ENCODE measurements around the gene RNF4. TPM values are rescaled to one million over a fixed set of nuclear protein-coding genes. Genes with fewer than 3 reads are reported as not detected.

The RNF4 gene
- total RNA-seq, 1 donor from 2014 or later, result 29.2 TPM

DNA sequence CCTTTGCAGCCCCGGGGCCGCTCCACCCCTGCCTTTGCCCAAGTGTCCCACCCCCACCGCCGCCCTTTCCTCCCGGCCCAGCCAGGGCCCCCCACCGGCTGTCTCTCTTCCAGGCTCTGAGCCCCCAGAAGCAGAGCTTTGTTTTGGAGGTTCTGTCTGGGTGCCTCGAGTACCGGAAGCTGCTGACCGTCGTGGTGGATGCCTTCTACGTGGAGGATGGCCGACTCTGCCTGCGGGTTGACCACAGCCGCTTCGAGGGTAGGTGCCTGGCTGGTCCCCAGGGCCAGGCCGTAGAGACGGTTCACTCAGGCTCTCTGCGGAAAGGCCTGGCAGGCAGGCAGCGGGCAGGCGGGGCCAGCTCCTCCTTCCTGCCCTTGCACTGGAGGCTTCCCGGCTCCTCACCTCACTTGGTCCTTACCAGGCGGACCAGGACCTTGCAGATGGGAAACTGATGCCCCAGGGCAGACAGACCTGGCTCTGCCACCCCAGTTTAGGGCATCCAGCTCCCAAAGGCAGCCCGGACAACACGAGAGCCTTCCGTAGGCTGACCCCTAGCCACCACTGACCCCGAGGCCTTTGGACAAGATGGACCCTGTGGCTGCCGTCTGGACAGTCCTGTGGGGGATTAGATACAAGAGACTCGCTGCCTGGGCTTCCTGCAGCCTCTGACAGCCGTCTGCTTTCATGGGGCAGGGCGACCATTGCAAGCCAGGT lies 32.0 kb upstream of the RNF4 start:
- H3K36me3 ChIP-seq (ENCODE audit: control insufficient read depth in 3 of 3, insufficient read depth in 3 of 3, low read length in 3 of 3), result no peaks in the 10 kb centered on the region
- no peak overlapping the region for H3K4me3 ChIP-seq (ENCODE audit: low read length in 3 of 3)
- peaks cover 0 to 5% (median 0%) of the 10 kb centered on the region in 3 donors for H3K27me3 ChIP-seq (ENCODE audit: control insufficient read depth in 3 of 3, insufficient read depth in 3 of 3, low read length in 3 of 3)
- H3K4me1 ChIP-seq (ENCODE audit: control insufficient read depth in 3 of 3, insufficient read depth in 3 of 3, low read length in 3 of 3), result peaks cover 17 to 20% (median 20%) of the 10 kb centered on the region in 3 donors
- H3K9me3 ChIP-seq (ENCODE audit: control insufficient read depth in 3 of 3, low read length in 3 of 3), result no peaks in the 10 kb centered on the region
- no peak overlapping the region for H3K27ac ChIP-seq (ENCODE audit: low read depth, low read length)
- H3K9ac ChIP-seq (ENCODE audit: low read depth in 1 of 3, low read length in 3 of 3), result no peak overlapping the region

DNA sequence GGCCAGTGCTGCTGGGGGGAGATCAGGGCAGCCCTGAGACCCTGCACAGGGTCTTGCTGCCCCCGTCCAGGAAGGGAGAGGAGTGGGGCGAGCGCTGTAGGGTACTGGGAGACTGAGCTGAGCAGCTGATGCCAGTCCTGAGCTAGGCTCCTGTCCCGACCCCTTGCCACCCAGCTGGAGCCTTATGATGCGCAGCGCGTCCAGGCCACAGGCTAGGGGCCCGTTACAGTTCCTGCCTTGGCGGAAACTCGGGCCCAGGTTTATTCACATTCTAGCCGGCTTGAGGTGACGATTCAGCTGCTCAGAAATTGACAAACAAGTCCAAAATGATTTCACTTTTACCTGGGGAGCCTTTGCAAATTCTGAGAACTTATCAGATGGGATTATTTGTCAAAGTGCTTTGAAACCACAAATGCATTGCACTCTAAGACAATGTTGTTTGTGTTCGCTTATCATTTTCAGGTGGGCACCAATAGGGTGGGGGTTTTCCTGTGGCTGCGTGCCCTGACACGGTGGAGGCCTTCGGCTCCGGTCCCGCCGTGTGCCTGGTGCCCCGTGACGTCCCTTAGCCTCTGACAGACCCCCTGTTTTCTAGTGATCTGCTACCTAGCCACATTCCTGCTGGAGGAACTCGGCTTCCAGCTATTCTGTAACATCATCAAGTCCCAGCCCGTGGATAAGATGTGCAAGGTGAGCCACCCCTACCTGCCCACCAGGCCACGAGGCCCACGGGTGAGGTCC lies 31.3 kb upstream of the RNF4 start:
- Histone ChIP-seq H3K4me3 (ENCODE audit: low read length in 3 of 3) (no peak overlapping the region), H3K36me3 (ENCODE audit: control insufficient read depth in 3 of 3, insufficient read depth in 3 of 3, low read length in 3 of 3) (no peaks in the 10 kb centered on the region)

DNA sequence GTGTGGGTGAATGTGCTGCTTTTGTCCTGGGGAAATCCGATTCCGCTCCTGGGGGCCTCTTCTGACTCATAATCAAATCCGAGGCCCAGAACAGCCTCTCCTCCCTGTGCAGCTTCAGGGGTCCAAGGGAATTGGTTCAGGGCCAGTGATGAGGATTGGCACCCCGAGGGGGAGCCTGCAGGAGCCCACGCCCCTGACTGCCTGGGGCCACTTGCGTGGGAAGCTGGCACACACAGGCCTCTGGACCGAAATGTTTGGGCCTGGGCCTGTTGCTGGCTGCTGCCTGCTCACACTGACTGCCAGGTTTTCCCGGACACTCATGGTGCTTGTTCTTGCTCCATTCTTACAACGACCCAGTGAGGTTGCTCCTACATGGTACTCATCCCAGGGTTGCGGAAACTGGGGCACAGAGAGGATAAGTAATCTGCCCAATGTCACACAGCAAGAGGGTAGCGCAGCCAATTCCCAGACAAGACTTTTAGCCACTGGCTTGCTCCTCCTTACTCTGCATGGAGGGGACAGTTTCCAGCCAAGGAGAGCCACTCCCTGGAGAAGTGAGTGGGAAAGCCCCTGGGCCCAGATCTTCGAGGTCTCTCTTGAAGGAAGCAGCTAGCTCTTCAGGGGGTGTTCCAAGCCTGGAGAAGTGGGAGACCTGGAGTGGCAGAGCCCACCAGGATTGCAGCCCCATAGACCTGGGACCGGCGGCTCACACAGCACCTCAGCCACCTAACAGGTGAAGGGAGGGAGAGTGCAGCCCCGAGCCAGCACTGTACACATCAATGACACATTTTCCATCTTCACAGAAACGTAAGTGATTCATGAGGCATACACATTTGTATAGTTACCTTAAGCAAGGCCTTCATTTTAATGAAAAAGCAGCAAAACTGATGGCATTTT lies 29.8 kb upstream of the RNF4 start:
- Histone ChIP-seq H3K4me1 (ENCODE audit: control insufficient read depth in 3 of 3, insufficient read depth in 3 of 3, low read length in 3 of 3) (peaks cover 5 to 8% (median 8%) of the 10 kb centered on the region in 3 donors), H3K4me3 (ENCODE audit: low read length in 3 of 3) (no peak overlapping the region), H3K27me3 (ENCODE audit: control insufficient read depth in 3 of 3, insufficient read depth in 3 of 3, low read length in 3 of 3) (peaks cover 0 to 5% (median 0%) of the 10 kb centered on the region in 3 donors), H3K27ac (ENCODE audit: low read depth, low read length) (no peak overlapping the region), H3K9ac (ENCODE audit: low read depth in 1 of 3, low read length in 3 of 3) (no peak overlapping the region), H3K9me3 (ENCODE audit: control insufficient read depth in 3 of 3, low read length in 3 of 3) (no peaks in the 10 kb centered on the region), H3K36me3 (ENCODE audit: control insufficient read depth in 3 of 3, insufficient read depth in 3 of 3, low read length in 3 of 3) (no peaks in the 10 kb centered on the region)

More for the DNA sequence above, 31.3 kb upstream of the RNF4 start:
- Histone ChIP-seq H3K27ac (ENCODE audit: low read depth, low read length) (no peak overlapping the region), H3K27me3 (ENCODE audit: control insufficient read depth in 3 of 3, insufficient read depth in 3 of 3, low read length in 3 of 3) (peaks cover 0 to 5% (median 0%) of the 10 kb centered on the region in 3 donors), H3K4me1 (ENCODE audit: control insufficient read depth in 3 of 3, insufficient read depth in 3 of 3, low read length in 3 of 3) (peaks cover 17 to 20% (median 20%) of the 10 kb centered on the region in 3 donors), H3K9ac (ENCODE audit: low read depth in 1 of 3, low read length in 3 of 3) (no peak overlapping the region), H3K9me3 (ENCODE audit: control insufficient read depth in 3 of 3, low read length in 3 of 3) (no peaks in the 10 kb centered on the region)

DNA sequence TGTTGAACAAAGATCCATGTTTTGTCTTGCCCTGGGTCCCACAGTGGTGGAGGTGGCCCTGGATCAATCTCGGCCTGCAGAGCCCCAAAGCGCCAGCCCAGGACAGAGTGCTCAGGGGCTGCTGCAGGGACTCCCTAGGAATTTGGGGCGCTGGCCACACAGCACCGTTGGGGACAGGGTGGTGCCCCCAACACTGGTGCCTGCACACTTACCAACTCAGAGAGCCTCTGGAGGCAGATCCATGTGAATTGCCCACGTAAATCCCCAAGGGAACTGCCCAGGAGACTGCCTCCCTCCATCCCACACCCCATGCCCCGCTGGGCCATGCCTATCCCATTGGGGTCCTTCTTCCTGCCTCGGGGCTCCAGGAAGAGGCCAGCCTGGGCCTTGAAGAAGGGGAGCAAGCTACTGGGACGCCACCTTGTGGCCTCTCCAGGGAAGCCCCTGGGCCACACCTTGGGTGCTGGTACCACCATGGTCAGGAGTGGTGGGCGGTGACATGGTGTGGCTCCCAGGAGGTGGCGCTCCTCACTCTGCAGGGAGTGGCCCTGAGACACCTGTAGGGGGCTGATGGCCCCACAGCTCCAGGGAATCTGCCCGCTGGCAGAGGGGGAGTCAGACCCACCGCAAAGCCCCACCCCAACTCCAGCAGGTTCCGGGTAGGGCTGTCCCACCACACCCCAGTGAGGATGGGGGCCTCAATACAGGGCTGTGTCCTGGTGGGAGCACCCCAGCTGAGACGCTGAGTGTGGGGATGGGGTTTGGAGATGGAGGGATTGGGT lies 27.3 kb upstream of the RNF4 start:
- Histone ChIP-seq H3K27ac (ENCODE audit: low read depth, low read length) (no peak overlapping the region), H3K27me3 (ENCODE audit: control insufficient read depth in 3 of 3, insufficient read depth in 3 of 3, low read length in 3 of 3) (no peaks in the 10 kb centered on the region), H3K4me3 (ENCODE audit: low read length in 3 of 3) (no peak overlapping the region), H3K9me3 (ENCODE audit: control insufficient read depth in 3 of 3, low read length in 3 of 3) (no peaks in the 10 kb centered on the region), H3K4me1 (ENCODE audit: control insufficient read depth in 3 of 3, insufficient read depth in 3 of 3, low read length in 3 of 3) (no peaks in the 10 kb centered on the region), H3K9ac (ENCODE audit: low read depth in 1 of 3, low read length in 3 of 3) (no peak overlapping the region), H3K36me3 (ENCODE audit: control insufficient read depth in 3 of 3, insufficient read depth in 3 of 3, low read length in 3 of 3) (no peaks in the 10 kb centered on the region)

DNA sequence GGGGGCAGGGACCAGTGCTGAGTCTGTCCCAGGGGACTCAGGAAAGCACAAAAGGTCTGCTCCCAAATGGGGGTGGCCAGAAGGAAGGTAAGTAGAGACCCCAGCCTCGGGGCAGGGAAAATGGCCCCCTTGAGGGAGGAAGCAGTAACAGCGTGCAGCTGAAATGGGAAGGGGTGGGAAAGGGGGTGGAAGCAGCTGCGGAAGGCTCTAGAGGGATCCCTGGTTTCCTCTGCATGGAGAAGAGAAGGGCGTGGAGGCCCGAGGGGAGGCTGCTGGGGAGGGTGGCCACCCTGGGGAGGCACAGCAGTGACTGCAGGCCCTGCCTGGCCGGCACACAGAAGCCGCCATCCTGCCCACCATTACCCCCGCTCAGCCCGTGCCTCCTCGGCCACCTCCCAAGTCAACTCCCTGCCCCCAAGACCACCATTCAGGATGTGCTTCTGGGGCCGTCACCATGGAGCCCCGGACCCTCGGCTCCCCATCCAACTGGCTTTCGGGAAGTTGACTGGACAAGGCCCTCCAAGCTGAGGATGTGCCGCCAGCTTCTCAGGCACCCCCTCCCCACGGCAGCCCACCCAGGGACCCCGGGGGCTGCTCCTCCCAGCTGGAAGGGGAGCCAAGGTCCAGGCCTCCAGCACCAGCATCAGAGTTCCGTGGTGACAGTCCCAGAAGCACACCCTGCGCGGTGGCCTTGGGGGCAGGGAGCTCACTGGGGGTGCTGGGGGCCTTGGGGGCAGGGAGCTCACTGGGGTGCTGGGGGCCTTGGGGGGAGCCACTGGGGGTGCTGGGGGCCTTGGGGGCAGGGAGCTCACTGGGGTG lies 26.5 kb upstream of the RNF4 start:
- Histone ChIP-seq H3K36me3 (ENCODE audit: control insufficient read depth in 3 of 3, insufficient read depth in 3 of 3, low read length in 3 of 3) (no peaks in the 10 kb centered on the region), H3K9me3 (ENCODE audit: control insufficient read depth in 3 of 3, low read length in 3 of 3) (no peaks in the 10 kb centered on the region), H3K27ac (ENCODE audit: low read depth, low read length) (no peak overlapping the region), H3K4me1 (ENCODE audit: control insufficient read depth in 3 of 3, insufficient read depth in 3 of 3, low read length in 3 of 3) (no peaks in the 10 kb centered on the region), H3K27me3 (ENCODE audit: control insufficient read depth in 3 of 3, insufficient read depth in 3 of 3, low read length in 3 of 3) (peaks cover 0 to 3% (median 0%) of the 10 kb centered on the region in 3 donors), H3K4me3 (ENCODE audit: low read length in 3 of 3) (no peak overlapping the region), H3K9ac (ENCODE audit: low read depth in 1 of 3, low read length in 3 of 3) (no peak overlapping the region)

DNA sequence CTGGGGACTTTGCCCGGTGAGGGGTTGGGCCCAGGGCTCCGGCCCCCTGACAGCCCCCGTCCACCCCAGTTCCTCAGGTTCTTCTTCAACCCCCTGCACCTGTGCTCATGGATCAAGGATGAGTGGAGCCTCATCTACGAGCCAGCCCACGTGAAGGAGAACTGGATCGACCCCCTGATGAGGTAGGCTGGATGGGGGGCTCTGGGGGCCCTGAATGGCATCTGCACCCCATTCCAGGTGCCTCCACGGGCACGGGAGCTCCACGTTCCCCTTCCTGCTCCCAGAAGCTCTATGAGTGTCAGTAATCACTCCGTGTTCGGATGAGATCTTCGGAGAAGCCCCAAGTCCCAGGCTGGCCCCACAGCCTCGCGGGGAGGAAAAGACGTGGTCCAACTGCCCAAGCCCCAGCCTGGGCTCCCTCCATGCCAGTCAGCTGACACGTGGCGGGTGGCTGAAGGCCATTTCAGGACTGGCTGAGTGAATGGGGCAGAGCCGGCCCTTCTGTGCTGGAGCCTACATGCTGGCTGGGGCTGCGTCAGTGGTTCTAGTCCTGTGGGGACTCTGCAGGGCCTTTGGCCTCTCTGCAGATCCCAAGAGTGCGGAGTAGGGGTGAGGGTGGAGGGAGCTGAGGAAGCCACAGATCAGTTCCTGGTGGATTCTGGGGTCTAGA lies 25.7 kb upstream of the RNF4 start:
- Histone ChIP-seq H3K36me3 (ENCODE audit: control insufficient read depth in 3 of 3, insufficient read depth in 3 of 3, low read length in 3 of 3) (no peaks in the 10 kb centered on the region), H3K27me3 (ENCODE audit: control insufficient read depth in 3 of 3, insufficient read depth in 3 of 3, low read length in 3 of 3) (peaks cover 0 to 3% (median 0%) of the 10 kb centered on the region in 3 donors), H3K4me1 (ENCODE audit: control insufficient read depth in 3 of 3, insufficient read depth in 3 of 3, low read length in 3 of 3) (no peaks in the 10 kb centered on the region), H3K4me3 (ENCODE audit: low read length in 3 of 3) (no peak overlapping the region), H3K9ac (ENCODE audit: low read depth in 1 of 3, low read length in 3 of 3) (no peak overlapping the region), H3K9me3 (ENCODE audit: control insufficient read depth in 3 of 3, low read length in 3 of 3) (no peaks in the 10 kb centered on the region), H3K27ac (ENCODE audit: low read depth, low read length) (no peak overlapping the region)

DNA sequence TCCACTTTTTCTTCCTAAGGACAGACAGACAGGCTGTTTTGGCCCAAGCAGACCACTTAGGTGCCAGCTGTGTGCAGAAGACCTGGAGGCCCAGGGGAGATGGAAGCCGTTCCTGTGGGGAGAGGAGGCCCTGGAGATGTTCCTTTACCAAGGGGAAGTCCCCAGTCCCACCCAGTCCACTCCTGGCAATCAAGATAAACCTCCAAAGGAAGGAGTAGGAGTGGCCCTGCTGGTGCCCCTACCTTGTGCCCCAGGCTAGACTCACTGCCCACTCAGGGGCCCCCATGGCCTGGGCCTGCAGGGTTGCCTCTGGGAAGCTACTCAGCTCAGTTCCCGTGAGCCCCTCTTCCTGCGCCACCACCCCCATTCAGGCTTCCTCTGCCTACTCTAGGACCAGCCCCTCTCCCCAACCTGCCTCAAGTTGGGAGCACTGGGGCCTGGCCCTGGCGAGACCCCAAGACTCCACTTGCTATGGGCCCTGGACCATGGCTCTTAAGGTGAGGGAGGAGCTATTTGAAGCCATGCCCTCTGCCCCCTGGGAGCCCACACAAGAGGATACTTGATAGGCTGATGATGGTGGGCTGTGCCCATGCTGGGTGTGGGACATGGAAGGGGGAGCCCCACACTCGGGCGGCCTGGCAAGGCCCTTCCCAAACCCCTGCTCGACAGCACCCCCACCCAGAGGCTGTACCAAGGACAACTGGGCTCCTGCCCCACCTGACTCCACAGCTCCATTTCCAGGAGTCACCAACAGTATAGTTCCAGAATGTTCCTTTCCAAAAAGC lies 24.8 kb upstream of the RNF4 start:
- no peaks in the 10 kb centered on the region for H3K36me3 ChIP-seq (ENCODE audit: control insufficient read depth in 3 of 3, insufficient read depth in 3 of 3, low read length in 3 of 3)
- H3K4me1 ChIP-seq (ENCODE audit: control insufficient read depth in 3 of 3, insufficient read depth in 3 of 3, low read length in 3 of 3), result no peaks in the 10 kb centered on the region
- H3K9ac ChIP-seq (ENCODE audit: low read depth in 1 of 3, low read length in 3 of 3), result no peak overlapping the region
- H3K4me3 ChIP-seq (ENCODE audit: low read length in 3 of 3), result no peak overlapping the region
- peaks cover 0 to 8% (median 1%) of the 10 kb centered on the region in 3 donors for H3K27me3 ChIP-seq (ENCODE audit: control insufficient read depth in 3 of 3, insufficient read depth in 3 of 3, low read length in 3 of 3)
- H3K27ac ChIP-seq (ENCODE audit: low read depth, low read length), result no peak overlapping the region
- no peaks in the 10 kb centered on the region for H3K9me3 ChIP-seq (ENCODE audit: control insufficient read depth in 3 of 3, low read length in 3 of 3)

DNA sequence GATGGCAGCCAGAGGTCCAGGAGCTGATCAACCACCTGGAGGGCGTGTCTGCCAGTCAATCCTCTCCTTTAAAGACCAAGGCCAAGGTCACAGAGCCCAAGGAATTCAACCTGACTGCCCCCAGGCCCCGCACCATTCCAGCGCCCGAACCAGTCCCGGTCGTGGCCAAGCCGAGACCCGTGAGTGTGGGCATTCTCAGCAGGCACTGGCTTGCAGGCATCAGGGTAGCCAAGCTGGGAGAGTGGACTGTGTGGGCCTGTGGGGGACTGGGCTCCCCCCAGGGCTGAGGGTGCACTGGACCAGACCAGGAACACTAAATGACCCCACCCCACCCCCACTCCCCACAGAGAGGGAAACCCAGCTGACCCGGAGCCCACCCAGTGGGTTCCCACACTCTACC lies 23.8 kb upstream of the RNF4 start:
- Histone ChIP-seq H3K36me3 (ENCODE audit: control insufficient read depth in 3 of 3, insufficient read depth in 3 of 3, low read length in 3 of 3) (no peaks in the 10 kb centered on the region), H3K9me3 (ENCODE audit: control insufficient read depth in 3 of 3, low read length in 3 of 3) (no peaks in the 10 kb centered on the region), H3K9ac (ENCODE audit: low read depth in 1 of 3, low read length in 3 of 3) (no peak overlapping the region), H3K4me3 (ENCODE audit: low read length in 3 of 3) (no peak overlapping the region), H3K27me3 (ENCODE audit: control insufficient read depth in 3 of 3, insufficient read depth in 3 of 3, low read length in 3 of 3) (peaks cover 0 to 12% (median 8%) of the 10 kb centered on the region in 3 donors), H3K4me1 (ENCODE audit: control insufficient read depth in 3 of 3, insufficient read depth in 3 of 3, low read length in 3 of 3) (no peaks in the 10 kb centered on the region), H3K27ac (ENCODE audit: low read depth, low read length) (no peak overlapping the region)
